NCI-H510A (cell line): Measurements from ENCODE around the gene SPNS3.

Source experiments
- DNase-seq: peaks from one replicate; lab custom pipeline; 2025; lab: John Stamatoyannopoulos, UW

Gene SPNS3

DNA sequence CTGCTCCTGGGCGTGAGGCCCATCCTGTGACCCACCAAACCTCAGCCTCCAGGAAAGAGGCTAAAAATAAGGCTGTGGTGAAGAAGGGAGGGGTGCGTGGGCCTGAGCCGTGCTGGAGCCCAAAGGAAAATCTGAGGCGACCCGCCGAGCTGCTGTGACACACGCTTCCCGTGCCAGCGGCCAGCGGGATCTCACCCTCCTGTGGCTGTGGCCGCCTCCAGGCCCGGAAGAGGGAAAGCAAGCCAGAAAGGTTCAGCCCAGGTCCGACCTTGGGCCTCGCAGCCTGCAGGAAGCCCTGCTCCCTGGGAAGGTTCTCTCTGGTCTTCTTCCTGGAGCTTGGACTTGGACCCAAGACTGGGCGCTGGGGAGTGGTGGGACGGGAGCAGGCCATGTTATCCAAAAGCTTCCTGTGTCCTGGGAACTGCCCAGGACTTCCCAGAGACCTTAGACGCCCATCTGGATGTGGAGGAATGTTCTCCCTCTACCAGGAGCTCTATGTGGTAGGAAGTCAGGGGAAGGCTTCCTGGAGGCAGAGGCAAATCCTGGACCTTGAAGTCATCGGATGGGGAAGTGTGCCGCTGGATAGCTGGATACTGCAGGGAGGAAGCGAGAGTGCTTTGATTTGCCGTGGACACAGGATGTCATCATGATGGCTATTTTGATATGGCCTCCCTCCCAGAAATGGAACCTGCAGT lies 76.3 kb downstream of the SPNS3 start:
- no peak for DNase-seq

DNA sequence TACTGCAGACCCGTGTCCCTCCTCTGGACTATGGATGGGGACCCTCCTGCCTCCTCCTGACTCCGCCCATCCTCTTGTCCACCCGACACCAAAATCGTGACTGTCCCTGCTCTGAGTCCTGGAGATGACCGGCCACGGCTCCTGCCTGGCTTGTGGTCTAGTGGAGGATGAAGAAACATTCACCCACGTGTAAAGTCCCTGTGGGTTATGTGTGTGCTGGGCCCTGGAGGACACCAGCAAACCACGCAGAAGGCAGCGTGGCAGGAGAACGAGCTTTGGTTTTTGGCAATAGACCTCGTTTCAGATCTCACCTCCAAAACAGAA lies 76.8 kb downstream of the SPNS3 start:
- no peak for DNase-seq

DNA sequence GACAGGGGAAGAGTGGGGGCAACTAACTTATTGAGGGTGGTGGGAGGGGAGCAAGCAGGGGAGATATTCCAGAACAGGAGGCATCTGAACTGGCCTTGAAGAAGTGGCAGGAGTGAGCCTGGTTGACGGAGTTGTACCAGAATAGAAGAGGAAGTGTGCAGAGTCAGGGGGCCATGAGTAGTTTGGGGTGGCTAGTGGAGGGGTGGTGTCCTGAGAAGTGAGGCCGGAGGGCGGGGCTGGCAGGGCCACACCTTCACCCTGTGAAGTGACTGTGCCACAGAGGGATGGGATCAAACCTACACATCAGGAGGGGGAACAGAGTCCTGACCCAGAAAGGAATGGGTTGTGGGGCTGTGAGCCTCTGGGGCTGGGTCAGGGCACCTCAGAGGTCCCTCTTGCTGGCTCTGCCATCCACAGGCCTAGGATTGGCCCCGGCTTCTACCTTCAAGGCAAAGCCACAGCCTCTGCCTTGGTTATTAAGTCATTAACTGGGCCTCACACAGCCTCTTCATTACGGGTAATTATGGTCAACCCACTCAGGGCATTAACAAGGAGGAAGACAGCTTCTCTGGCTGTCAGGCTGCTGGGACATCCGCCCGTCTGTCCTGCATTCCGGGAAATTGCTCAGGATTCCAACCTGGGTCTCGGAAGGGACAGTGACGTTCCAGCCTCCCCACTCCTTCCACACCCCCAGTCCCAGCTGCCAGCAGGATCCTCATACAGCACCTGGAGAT lies 77.6 kb downstream of the SPNS3 start:
- DNase-seq, result no peak

DNA sequence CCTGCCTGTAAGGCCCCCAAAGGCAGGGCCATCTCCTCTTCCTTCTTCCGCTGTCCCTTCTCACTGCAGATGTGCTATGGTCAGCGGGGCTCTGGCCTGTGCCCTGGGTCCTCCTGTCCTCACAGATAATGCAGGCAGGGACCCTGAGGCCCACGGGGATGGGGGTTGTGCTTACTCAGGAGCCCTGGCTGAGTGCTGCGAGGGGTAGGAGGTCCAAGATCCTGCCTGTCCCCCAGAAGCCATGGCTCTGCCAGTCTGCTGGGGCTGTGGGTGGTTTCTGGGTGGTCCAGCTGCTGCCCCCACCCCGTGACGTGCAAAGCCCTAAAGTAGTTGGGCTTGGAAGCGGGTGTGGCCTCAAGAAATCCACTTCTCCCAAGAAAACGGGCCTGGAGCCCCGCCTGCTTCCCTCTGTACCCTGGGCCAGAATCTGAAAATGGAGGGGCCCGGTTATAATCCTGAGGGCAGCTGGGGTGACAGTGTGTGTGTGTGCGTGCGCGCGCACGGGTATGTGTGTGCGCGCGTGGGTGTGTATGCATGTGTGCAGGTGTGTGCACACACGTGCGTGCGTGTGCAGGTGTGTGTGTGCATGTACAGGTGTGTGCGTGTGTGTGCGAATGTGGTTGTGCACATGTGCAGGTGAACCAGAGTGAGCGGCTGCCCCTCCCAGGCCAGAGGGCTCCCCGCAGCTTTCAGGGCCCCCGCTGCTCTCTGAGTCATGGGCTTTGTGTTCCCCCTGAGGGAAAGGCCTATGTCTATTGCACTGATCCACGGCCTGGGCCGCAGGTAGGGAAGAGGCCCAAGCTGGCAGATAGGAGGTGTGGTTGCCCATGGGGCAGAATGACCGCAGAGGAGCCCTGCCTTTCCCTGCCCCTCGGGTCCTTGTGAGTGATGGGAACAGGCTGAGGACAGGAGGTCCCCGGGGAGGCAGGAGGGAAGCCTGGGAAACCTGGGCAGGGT lies 78.7 kb downstream of the SPNS3 start:
- DNase-seq, result no peak

DNA sequence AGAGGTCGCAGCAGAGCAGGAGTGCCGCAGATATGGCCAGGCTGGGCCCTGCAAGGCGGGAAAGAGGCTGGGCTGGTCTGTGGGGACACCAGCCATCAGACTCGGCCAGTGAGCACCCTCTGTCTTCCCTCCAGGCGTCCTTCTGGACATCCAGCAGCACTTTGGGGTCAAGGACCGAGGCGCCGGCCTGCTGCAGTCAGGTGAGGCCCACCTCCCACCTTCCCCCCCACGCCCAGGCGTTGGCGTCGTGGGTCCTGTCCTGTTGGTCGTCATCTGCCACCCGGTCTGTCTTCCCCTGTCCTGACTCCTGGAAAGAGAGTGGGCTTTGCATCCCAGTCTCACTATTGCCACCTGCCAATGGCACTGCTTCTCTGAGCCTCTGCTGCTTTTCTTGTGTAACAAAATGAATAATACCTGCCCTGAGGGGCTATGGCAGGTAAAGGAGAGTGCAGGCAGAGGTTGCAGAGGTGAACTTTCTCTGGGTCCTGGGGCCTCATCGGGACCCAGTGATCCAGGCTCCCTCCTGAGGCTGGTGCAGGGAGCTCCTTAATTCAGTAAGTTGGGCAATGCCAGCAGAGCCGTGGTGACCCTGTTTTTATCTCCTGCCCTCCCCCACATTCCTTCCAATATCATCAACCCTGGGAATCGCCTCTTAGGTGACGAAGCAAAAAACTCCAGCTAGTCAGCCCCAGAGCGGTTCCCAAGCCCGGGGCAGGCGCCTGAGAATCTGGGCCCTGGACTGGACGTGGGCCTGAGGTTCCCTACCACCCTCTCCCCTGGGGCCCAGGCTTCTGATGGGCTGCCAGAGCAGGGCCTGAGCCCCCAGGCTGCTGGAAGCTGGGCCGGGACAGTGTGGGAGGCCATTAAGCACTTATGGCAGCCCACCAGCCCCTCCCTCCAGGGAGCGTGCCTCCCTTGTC lies 79.6 kb downstream of the SPNS3 start:
- no peak for DNase-seq

DNA sequence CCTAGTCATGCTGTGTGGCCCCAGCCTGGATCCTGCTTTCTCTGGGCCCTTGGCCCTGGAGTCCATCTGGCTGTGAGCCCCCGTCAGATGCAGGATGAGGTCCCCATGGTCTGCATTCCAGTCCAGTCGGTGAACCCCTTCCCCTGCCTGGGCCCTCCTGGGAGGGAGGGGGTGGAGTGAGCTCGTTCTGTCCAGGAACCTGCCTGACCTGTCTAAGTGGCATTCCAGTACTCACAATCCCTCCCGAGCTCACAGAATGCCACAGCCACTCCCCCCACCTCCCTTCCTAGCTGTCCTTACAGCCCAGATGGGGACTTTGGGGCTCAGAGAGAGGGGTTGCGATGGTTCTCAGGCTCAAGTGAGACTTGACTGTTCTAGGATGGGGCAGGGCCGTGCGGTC lies 80.5 kb downstream of the SPNS3 start:
- no peak for DNase-seq

DNA sequence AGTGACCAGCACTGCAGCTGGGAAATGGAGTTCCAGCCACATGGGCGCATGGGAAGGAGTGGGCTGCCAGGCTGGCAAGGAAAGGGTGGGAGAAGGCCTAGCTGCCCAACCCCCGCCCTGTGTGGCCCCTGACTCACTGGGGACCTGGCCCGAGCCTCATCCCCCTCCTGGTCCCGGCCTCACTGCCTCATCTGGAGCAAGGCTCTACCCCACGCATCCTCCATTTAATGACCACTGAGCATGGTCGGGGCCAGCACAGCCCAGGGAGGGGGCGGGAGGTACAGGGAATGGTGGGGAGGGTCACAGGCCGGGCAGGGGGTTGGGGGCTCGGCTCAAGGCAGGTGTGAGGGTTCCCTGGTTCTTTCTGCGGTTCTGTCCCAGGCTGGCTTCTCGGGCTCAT lies 81.0 kb downstream of the SPNS3 start:
- no peak for DNase-seq

DNA sequence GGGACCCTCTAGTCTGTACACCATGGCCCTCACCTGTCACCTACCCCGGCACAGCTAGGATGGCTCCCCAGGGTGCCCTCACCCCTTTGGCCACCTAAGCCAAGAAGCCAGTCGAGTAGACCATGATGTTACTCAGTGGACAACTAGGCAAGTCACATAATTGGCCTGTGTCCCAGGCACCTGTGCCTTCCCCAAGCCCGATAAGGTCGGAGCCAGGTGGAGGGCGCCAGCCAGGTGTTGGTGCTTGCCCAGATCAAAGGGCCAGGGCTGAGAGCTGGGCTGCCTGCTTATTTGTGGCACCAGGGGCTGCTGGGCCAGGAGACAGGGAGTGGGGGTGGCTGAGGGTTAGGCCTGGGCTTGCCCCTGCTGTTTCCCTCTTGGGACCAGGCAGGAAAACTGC lies 81.8 kb downstream of the SPNS3 start:
- peak; percentile 34 for DNase-seq

DNA sequence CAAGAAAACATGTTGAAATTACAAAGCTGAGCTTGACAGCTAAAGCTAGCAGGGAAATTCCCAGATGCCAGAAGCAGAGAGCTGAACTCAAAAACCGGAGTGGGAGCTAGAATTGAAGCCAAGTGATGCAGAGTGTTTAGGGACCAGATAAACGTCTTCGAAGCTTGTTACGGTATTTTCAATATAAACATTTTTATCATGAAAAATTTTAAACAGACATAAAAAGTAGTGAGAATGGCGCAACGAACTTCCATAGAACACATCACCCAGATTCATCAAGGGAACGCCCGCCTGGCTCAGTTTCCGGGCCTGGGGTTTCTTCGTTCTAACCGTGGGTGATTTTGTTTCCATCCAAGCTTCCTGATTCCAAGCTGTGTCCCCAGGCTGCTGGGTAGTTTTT lies 83.0 kb downstream of the SPNS3 start:
- DNase-seq, result no peak

DNA sequence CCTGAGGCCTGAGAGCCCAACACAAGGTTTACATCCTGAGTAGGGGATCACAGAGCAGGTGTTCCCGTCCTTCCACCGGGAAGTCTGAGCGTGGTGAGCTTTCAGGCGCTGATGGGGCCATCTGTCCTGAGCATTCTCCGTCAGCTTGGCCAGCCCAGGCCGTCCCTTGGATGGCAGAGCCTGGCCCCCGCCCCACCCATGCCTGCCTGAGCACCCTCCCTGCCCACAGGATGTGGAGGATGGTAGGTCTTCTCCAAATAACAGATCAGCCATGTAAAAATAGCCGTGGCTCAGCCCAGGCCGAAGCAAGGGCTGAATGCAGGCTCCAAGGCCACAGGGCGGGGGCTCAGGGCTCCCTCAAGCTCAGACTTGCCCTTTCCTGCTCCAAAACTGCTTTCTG lies 85.2 kb downstream of the SPNS3 start:
- no peak for DNase-seq

DNA sequence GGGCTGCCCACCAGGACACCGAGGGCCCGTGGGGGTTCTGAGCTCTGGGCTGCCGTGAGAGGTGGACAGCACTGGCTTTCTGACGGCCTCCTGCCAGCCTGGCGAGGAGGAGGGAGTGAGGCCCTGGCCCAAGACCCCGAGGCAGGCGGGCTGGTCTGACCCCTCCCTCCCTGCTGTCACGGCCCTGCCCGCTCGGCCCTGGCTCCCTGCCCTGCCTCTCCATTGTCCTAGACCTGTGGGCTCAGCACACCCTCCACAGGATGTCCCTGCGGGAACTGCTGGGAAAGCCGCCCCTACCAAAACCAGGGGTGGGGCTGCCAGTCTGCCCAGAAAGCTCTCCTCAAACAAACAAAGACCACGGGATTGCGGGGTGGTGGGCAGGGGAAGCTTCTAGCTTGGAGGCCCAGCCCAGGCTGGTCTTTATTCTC lies 85.6 kb downstream of the SPNS3 start:
- DNase-seq, result no peak

DNA sequence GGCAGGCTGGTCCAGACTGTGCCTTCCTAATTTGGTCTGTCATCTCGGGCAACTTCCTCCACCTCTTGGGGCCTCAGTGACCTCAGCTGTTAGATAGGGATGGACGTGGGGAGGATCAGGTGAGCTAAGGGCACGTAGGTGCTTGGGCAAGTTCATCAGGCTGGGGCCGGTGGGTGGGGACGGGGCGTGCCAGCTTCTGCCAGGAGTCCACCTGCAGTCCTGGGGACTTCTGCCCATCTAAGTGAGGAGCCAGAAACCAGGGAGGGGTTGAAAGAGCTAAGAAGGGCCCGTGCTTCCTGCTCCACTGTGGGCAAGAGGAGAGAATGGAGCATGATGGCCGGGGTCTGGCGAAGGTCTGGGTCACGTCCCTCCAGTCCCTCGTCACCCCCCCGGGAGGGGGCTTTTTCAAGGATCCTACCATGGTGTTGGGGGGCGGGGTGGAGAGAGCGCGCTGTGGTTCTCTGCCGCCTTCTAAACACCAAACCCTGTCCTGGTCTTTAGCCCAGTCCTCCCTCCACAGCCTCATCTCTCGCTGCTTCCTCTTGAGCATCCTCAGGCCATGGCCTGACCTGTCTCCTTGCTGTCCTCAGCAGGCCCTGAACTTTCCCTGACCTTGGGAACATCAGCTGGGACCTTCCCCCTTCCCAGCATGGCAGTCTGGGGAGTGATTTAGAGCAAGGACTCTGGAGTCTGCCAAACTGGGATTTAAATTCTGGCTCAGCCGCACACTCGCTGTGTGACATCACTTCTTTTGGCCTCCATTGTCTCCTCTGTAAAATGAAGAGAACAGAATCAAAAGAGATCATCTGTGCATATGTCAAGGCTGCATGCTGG lies 86.5 kb downstream of the SPNS3 start:
- no peak for DNase-seq

DNA sequence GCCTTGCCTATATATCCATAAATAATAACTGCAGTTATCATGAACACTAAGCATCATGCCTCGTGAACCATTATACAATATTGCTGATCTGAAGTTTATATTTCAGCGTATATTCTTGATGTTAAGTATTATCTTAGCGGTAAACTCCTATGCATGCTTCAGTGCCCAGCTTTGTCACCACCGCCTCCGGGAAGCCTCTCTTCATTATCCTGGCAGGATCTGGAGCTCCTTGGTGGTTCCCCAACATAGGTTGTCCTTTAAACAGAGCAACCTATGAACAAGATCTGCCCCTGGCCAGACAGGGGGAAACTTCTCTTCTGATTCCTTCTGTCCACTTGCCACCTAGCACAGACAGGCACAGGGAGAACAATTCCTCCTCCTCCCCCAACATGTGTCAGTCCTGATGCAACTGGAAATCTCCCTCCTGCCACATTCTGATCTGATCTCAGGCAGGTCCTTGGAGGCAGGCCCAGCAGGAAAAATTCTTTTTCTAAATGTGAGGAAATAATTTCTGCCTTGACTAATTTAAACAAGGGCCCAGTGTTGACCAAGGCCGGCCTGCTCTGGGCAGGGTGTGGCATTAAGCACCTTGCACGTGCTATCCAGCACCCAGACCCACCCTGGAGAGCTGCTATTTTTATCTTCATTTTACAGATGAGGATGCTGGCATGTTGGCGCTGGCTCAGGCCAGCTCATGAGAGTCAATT lies 87.3 kb downstream of the SPNS3 start:
- DNase-seq, result no peak

DNA sequence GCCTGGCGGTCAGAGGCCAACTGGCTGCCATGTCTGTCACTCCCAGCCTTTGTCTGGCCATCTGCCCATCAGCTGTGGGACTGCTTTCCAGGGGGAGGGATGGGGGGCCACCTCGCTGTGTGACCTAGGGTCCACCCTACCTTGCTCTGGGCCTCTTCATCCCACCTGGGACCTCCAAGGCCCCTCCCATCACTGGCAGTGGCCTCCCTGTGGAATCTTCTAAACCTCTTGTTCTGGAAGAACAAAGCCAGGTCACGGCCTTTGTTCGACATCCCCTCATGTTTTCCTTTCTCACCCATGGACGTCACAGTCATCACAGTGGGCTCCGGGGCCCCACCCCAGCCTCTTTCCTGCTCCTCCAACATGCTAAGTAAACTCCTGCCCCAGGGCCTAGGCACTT lies 88.9 kb downstream of the SPNS3 start:
- no peak for DNase-seq

DNA sequence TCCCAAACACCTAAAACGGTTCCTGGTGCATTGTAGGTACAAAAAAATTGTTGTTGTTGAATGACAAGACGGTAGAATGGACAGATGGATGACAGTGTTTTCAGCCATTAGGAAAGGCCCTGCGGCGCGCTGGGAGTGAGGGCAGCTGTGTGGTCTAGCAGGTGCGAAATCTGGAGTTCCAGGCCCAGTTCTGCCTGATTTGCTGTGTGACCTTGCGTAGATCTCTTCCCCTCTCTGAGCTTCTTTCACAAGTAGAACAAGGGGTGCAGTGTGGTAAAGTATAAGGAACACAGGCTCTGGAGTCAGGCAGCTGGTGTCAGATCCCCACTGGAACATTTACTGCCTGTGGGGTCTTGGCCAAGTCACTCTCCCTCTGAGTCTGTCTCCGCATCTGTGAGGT lies 90.2 kb downstream of the SPNS3 start:
- no peak for DNase-seq

DNA sequence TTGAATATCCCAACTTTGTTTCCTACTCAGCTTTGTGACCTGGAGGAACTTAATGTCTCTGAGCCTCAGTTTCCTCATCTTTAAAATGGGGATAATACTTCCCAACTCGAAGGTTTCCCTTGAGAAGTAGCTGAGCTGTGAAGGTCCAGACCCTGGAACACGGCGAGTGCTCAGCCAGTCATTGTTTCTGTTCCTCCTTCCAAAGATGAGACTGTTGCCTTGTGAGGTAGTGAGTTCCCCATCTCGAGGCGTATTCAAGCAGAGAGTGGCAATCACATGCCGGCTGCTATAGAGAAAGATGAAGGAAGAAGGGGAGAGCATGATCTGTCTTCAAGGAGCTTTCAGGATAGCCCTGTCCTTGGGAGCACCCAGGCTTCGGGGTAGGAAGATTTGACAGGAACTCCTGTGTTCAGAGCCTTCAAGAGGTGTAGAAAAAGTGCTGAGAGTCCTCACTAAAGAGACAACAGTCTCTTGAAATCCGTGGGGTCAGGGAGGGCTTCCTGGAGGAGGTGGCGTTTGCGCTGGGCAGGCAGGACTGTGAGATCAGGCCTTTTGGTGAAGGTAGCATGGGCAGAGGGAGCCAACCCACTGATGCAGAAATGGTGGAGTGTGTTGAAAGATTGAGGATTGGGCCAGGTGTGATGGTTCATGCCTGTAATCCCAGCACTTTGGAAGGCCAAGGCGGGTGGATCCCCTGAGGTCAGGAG lies 92.1 kb downstream of the SPNS3 start:
- DNase-seq, result no peak

DNA sequence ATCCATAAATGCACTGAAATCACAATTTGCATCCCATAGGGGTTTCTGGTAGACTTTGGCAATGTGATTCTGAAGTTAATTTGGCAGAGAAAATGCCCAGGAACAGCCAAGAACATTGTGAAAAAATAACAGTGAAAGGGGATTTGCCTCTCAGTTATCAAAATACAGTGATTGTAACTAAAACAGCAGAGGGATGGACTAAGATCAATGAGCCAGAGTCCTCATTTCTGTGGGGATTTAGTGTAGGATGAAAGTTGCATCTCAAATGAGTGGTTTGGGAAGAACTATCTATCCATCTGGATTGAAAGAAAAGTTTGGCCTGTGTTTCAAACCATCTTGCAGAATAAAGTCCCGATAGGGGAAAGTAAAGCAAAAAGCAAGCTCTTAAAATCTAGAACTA lies 93.4 kb downstream of the SPNS3 start:
- no peak for DNase-seq

DNA sequence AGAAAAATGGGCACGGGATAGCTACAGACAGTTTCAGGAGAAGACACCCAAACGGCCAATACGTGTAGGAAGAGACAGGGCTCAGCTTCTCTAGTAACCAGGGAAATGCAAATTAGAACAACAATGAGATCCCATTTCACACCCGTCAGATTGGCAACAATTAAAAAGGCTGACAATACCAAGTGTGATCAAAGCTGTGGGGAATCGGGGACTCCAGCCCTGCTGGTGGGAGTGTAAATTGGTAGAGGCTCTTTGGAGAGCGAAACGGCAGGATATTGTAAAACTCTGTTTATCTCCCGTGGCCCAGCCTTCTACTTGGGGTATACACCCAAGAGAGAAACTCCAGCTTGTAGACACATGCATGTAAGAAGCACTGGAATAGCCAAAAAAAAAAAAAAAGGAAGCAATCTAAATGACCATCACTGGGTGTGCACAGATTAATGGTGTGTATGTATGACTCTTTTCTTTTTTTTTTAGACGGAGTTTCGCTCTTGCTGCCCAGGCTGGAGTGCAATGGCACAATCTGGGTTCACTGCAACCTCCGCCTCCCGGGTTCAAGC lies 93.9 kb downstream of the SPNS3 start:
- DNase-seq, result no peak

DNA sequence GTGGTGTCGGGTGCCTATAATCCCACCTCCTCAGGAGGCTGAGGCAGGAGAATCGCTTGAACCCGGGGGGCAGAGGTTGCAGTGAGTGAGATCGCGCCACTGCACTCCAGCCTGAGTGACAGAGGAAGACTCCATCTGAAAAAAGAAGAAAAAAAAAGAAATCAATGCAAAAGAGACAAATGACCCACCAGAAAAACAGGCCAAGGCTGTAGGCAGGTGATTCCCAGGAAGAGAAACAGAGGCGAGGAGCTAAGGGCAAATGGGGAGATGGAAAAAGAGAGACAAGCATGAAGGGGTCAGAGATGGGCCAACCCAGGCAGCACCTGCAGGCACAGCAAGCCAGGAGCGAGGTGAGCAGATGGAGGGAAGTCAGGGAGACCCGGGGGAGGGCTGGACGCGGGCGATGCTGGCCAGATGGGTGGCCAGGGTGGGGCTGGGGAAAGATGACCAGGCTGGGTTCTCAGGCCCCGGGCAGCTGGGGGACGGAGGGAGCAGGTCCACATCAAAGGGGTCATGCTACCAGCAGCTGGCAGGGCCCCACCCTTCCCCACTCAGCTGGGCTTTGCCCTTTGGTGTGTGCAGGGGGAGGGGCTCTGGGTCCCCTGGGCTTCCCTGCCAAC lies 95.9 kb downstream of the SPNS3 start:
- no peak for DNase-seq
